HG03039 (cell line): ENCODE data around the gene CFAP251.

Experiments used
- ATAC-seq: cut with Tn5 transposase; IDR thresholded peaks from one replicate; pipeline ENCODE4 v1.9.1; 2021; ENCODE audit warnings: mild to moderate bottlenecking, moderate library complexity; ENCODE audit not compliant: unreplicated experiment

Gene CFAP251

DNA sequence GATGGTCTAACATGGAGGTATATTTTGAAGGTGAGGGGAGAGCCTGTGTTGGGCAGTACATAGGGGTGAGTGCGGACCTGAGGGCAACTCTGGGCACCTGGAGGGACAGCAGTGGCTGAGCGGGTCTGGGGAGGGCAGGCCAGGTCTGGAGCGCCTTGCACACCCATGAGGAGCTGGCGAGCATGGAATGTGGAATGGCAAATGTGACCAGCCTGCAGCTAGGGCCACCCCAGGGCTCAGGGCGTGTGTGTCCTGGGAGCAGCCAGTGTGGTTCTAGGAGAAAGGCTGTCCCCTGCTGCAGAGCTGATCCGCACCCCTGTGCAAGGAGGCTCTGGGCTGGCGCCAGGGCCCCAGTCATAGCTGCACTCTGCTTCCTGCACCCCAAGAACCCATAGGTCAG, 127.8 kb downstream of the CFAP251 start:
- no peak for ATAC-seq

DNA sequence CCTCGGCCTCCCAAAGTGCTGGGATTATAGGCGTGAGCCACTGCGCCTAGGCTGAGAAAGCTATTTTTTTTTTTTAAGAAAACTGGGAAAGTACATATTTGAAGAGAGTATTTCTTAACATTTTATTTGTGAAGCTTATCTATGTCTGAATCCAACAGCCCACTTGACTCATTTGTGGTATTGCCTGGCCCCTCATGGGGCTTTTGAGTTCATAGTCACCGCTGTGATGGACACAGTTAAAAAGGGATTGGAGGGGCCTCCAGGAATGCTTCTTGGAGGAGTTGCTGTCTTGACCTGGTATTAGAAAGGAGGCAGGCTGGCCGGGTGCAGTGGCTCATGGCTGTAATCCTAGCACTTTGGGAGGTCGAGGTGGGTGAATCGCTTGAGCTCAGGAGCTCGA, 129.8 kb downstream of the CFAP251 start:
- no peak for ATAC-seq

GRCh38 chr12:122049827-122050226, 131.4 kb downstream of the CFAP251 start:
- no peak for ATAC-seq

- no peak for ATAC-seq
These were observed 132.3 kb downstream of the CFAP251 start for GRCh38 chr12:122050706-122051105.

GRCh38 chr12:122051231-122051876, 133.0 kb downstream of the CFAP251 start:
- ATAC-seq: no peak

GRCh38 chr12:122052285-122052684, 133.9 kb downstream of the CFAP251 start:
- no peak for ATAC-seq
